C4-2B (cell line): Measurements from ENCODE around the gene NADSYN1.

Experiments used
- CTCF ChIP-seq: fragments of 450-650 bp; conservative IDR thresholded peaks from 2 replicates; pipeline ENCODE4 v1.5.1; 2017; ENCODE audit warnings: mild to moderate bottlenecking
- ZFX ChIP-seq: fragments of 450-650 bp; IDR thresholded peaks from 2 replicates; pipeline ENCODE4 v1.6.1; 2017

GRCh38 chr11:71489311-71490043 lies 36.5 kb downstream of the NADSYN1 start:
- TF ChIP-seq CTCF = no peak
- no peak for TF ChIP-seq ZFX
